HepG2 (cell line): ENCODE data around the gene CREB3. TPM values are rescaled to one million over a fixed set of nuclear protein-coding genes. Genes with fewer than 3 reads are reported as not detected.

Source experiments
- ATAC-seq: fragments of 200-7000 bp; cut with Tn5 transposase; 3 replicates; pipeline ENCODE4 v1.9.1; 2020; ENCODE audit warnings: mild to moderate bottlenecking, moderate library complexity
- BruUV-seq: library from RNA; stranded (reverse); fragments of 400-500 nt; replicated peaks from 2 replicates; lab custom pipeline; 2021; lab: Mats Ljungman, UMichigan
- CTCF ChIA-PET: fragments of 300-600 bp; formaldehyde crosslinking; extraction: SDS; loops from one replicate; lab custom pipeline; 2021; ENCODE audit warnings: low total read pairs, inconsistent platforms, low intra/inter-chr PET ratio; lab: Yijun Ruan, JAX
- POLR2A ChIA-PET: fragments of 350-600 bp; sonication (Branson Sonifier 250); formaldehyde crosslinking; loops from one replicate; lab custom pipeline; 2020; ENCODE audit warnings: antibody characterized with exemption, inconsistent platforms; lab: Yijun Ruan, JAX
- DNase-seq: peaks from one replicate; pipeline ENCODE4 v3.0.0-alpha.2; 2015; ENCODE audit warnings: low spot score
- FAIRE-seq: peaks from 3 replicates; lab custom pipeline; 2011; peaks lifted over from hg19 to GRCh38; lab: Jason Lieb, UNC
- H2AFZ ChIP-seq: one replicate; pipeline ENCODE4 v1.6.1; 2011; ENCODE audit warnings: low read length, inconsistent platforms
- H3K27ac ChIP-seq: fragments of 300-600 bp; 3 replicates; pipeline ENCODE4 v1.8.0; 2011; ENCODE audit warnings: mixed run types, mild to moderate bottlenecking, mixed read lengths, low read length, inconsistent platforms; ENCODE audit not compliant: insufficient read depth; ENCODE audit errors: extremely low read length
- H3K27me3 ChIP-seq, 2 experiments: fragments of 200-600 bp in 1 of 2; 2 replicates in 1 of 2; 3 replicates in 1 of 2; pipeline versions ENCODE4 v1.6.0 to v1.8.0; 2011; ENCODE audit warnings: low read length in 2 of 2, mild to moderate bottlenecking in 2 of 2, moderate library complexity in 2 of 2, inconsistent platforms in 1 of 2; ENCODE audit not compliant: insufficient read depth in 2 of 2, control insufficient read depth in 1 of 2
- H3K36me3 ChIP-seq, 2 experiments: fragments of 200-600 bp in 1 of 2; replicated peaks in 1 of 2; 2 replicates in 1 of 2; 3 replicates in 1 of 2; pipeline versions ENCODE4 v1.5.1 to v1.8.0; 2011; ENCODE audit warnings: low read length in 2 of 2, inconsistent platforms in 1 of 2; ENCODE audit not compliant: insufficient read depth in 2 of 2, control insufficient read depth in 1 of 2
- H3K4me1 ChIP-seq: 2 replicates; pipeline ENCODE4 v1.5.1; 2012; ENCODE audit warnings: low read length, inconsistent platforms; ENCODE audit not compliant: insufficient read depth
- H3K4me2 ChIP-seq: 2 replicates; pipeline ENCODE4 v1.6.0; 2011; ENCODE audit warnings: low read depth, low read length, inconsistent platforms
- H3K4me3 ChIP-seq, 3 experiments: fragments of 200-600 bp in 1 of 3; sonication (generic), shearing (Covaris generic) in 1 of 3; replicated peaks in 1 of 3; 2 replicates each; pipeline ENCODE4 v1.5.1; 2011 to 2016; ENCODE audit warnings: low read length in 3 of 3, inconsistent platforms in 2 of 3, low read depth in 2 of 3, mild to moderate bottlenecking in 2 of 3, control low read depth in 1 of 3, mixed read lengths in 1 of 3; ENCODE audit not compliant: insufficient read depth in 1 of 3
- H3K79me2 ChIP-seq: one replicate; pipeline ENCODE4 v1.6.1; 2011; ENCODE audit warnings: low read length, inconsistent platforms; ENCODE audit not compliant: insufficient read depth
- H3K9ac ChIP-seq: 2 replicates; pipeline ENCODE4 v1.6.0; 2011; ENCODE audit warnings: mild to moderate bottlenecking, low read depth, low read length, inconsistent platforms; ENCODE audit not compliant: insufficient read depth
- H3K9me3 ChIP-seq: 2 replicates; pipeline ENCODE4 v1.5.1; 2012; ENCODE audit warnings: mild to moderate bottlenecking, low read length
- H4K20me1 ChIP-seq: 2 replicates; pipeline ENCODE4 v1.6.0; 2011; ENCODE audit warnings: inconsistent platforms, mild to moderate bottlenecking, low read length, moderate library complexity; ENCODE audit not compliant: insufficient read depth
- FOXA1 ChIP-seq, 2 experiments: fragments of 450-650 bp in 1 of 2; sonication (generic) in 1 of 2; formaldehyde crosslinking in 1 of 2; IDR thresholded peaks; 2 replicates each; pipeline versions ENCODE4 v1.4.0 to v1.6.1; 2016 to 2020; ENCODE audit warnings: missing genetic modification reagents in 1 of 2
- HDAC2 ChIP-seq: sonication (generic); formaldehyde crosslinking; IDR thresholded peaks from 2 replicates; pipeline ENCODE4 v1.4.0; 2020; ENCODE audit warnings: missing genetic modification reagents
- NFIC ChIP-seq: IDR thresholded peaks from 2 replicates; pipeline ENCODE4 v1.6.1; 2012; ENCODE audit warnings: mild to moderate bottlenecking, low read length, inconsistent platforms
- PAF1 ChIP-seq: IDR thresholded peaks from 2 replicates; pipeline ENCODE4 v1.6.1; 2016; ENCODE audit warnings: missing genetic modification reagents, missing compliant biosample characterization
- PAXIP1 ChIP-seq: sonication (generic); formaldehyde crosslinking; conservative IDR thresholded peaks from 2 replicates; pipeline ENCODE4 v1.4.0; 2020; ENCODE audit warnings: mild to moderate bottlenecking, missing genetic modification reagents, moderate library complexity
- WGBS: methylation state at CpG from one replicate; pipeline ENCODE4 v1.1.6; 2017; ENCODE audit warnings: low lambda C conversion rate; 5-methylcytosine and 5-hydroxymethylcytosine counted together
- in situ Hi-C: cut with HindIII; loops from 2 replicates; pipeline ENCODE4 v1.10.0; 2017; ENCODE audit warnings: low pct_unique_long_range_greater_than_20kb; ENCODE audit not compliant: extremely low pct_ligation_motif_present
- intact Hi-C: fragments of 100-400 bp; cut with micrococcal nuclease; formaldehyde crosslinking; loops from one replicate; pipeline ENCODE4 v1.10.0; 2022; ENCODE audit not compliant: unreplicated experiment
- polyA plus RNA-seq, 8 experiments: library from polyadenylated mRNA; depleted of rRNA in 3 of 8; stranded (reverse) in 7 of 8; unstranded in 1 of 8; fragments of >200 nt; fragmentation: Illumina TruSeq in 4 of 8; extraction: Trizol in 4 of 8; gene quantifications; 2 replicates each; pipeline versions ENCODE4 v1.2.1 to v1.2.3, GENCODE V29; 2011 to 2016; ENCODE audit warnings: low read depth in 4 of 8, missing spikeins in 1 of 8, mixed read lengths in 1 of 8; ENCODE audit not compliant: insufficient read depth in 1 of 8
- total RNA-seq, 5 experiments: library from RNA; depleted of rRNA; stranded (reverse); fragments of >200 nt; fragmentation: Illumina TruSeq; extraction: Trizol; gene quantifications; 2 replicates each; pipeline ENCODE4 v1.2.3, GENCODE V29; 2016; ENCODE audit warnings: low read depth in 1 of 5

Gene CREB3
- total and polyA plus RNA-seq, 2 of the 13 experiments (the other 11 are each of a cell fraction or from before 2014, with no cell fraction given) = 11.1 to 34.2 TPM

GRCh38 chr9:35771534-35771933 lies 39.1 kb downstream of the CREB3 start:
- peak overlapping the region; percentile 21 for H3K27ac ChIP-seq
- no peaks in the 10 kb centered on the region for H3K9me3 ChIP-seq
- peaks cover 7% of the 10 kb centered on the region for H3K79me2 ChIP-seq
- no peaks in the 10 kb centered on the region for H3K36me3 ChIP-seq
- no TSS peak for BruUV-seq
- no peaks in the 10 kb centered on the region for H3K27me3 ChIP-seq
- peak; percentile 20; the same call in 1 of the 2 replicates for TF ChIP-seq NFIC
- 0 out of 2 replicates have a peak, but pooled peaks have one; percentile 16 for TF ChIP-seq PAXIP1
- no peak for TF ChIP-seq FOXA1 (IDR thresholded peaks at IDR 0.05)
- TF ChIP-seq FOXA1 (CRISPR knock-in tag; IDR thresholded peaks at IDR 0.05) = peak; percentile 54; the same call in 1 of the 2 replicates
- TF ChIP-seq HDAC2 = 0 out of 2 replicates have a peak, but pooled peaks have one; percentile 3
- no peak for TF ChIP-seq PAF1 (CRISPR knock-in tag)
- peaks cover 50% of the 10 kb centered on the region for H3K4me1 ChIP-seq
- H4K20me1 ChIP-seq = no peaks in the 10 kb centered on the region
- FAIRE-seq (peak; percentile 73), DNase-seq (peak; percentile 64), ATAC-seq (peak; percentile 35; the same call in 2 of the 3 replicates)
- 14% methylated on average over 1 of the region's 1 CpG for WGBS
- intact Hi-C loops = no loop called here
- no peak overlapping the region for H3K9ac ChIP-seq
- ChIA-PET CTCF (no interaction called here), POLR2A (interaction anchor here (0.7 to 2.3 kb wide), 6 partner anchors 12 to 43 kb away, joined by 3 to 7 read pairs (median 4); partner anchors contain the start of genes CREB3, GBA2, HINT2 and RGP1)
- peak overlapping the region; percentile 32; the same call in 1 of the 2 replicates for H3K4me2 ChIP-seq
- in situ Hi-C loops = no loop called here
- H2AFZ ChIP-seq = no peak overlapping the region
- H3K4me3 ChIP-seq = no peak overlapping the region
